NB4 (cell line): Measurements from ENCODE around the gene BRSK1.

Experiments
- DNase-seq: peaks from one replicate; pipeline ENCODE4 v3.0.0; 2010; ENCODE audit warnings: low read depth
- H3K4me3 ChIP-seq: one replicate; pipeline ENCODE4 v1.5.1; 2011; ENCODE audit warnings: mild to moderate bottlenecking, low read depth, low read length, moderate library complexity
- CTCF ChIP-seq: IDR thresholded peaks from one replicate; pipeline ENCODE4 v1.5.1; 2012; ENCODE audit warnings: low read depth, low read length
- MAX ChIP-seq: IDR thresholded peaks from 2 replicates; pipeline ENCODE4 v1.6.1; 2011; ENCODE audit warnings: low read depth, low read length
- MYC ChIP-seq: IDR thresholded peaks from 2 replicates; pipeline ENCODE4 v1.6.1; 2011; ENCODE audit warnings: low read depth, low read length
- POLR2A ChIP-seq: IDR thresholded peaks from 2 replicates; pipeline ENCODE4 v1.6.1; 2011; ENCODE audit warnings: mild to moderate bottlenecking; ENCODE audit not compliant: insufficient read length; ENCODE audit errors: extremely low read depth

Gene BRSK1

GRCh38 chr19:55266404-55266803, 17.4 kb upstream of the BRSK1 start:
- no peak for DNase-seq
- no peak for TF ChIP-seq CTCF
- no peak for TF ChIP-seq MYC
- TF ChIP-seq MAX = no peak
- no peak for TF ChIP-seq POLR2A
- no peak overlapping the region for H3K4me3 ChIP-seq

- H3K4me3 ChIP-seq = no peak overlapping the region
- TF ChIP-seq CTCF (no peak), POLR2A (no peak), MYC (no peak), MAX (no peak)
- no peak for DNase-seq
These were observed 17.0 kb upstream of the BRSK1 start for GRCh38 chr19:55266840-55267239.

DNA sequence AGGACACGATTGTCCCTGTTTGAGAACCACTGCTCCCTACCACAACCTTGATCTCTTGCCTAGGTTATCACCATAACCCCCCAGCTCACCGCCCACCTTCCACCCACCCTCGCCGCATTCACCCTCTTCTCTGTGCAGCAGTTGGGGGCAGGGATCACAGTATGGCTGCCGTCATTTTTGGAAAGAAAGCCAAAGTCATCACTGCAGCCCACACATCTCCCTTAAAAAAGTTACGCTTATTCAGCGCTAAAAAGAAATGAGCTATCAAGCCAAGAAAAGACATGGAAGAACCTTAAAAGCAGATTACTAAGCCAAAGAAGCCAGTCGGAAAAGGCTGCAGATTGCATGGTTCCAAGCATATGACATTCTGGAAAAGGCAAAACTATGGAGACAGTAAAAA, 14.5 kb upstream of the BRSK1 start:
- TF ChIP-seq MAX = no peak
- no peak for TF ChIP-seq MYC
- no peak for TF ChIP-seq POLR2A
- TF ChIP-seq CTCF = no peak
- no peak overlapping the region for H3K4me3 ChIP-seq
- no peak for DNase-seq

GRCh38 chr19:55270172-55270942, 13.4 kb upstream of the BRSK1 start:
- H3K4me3 ChIP-seq = no peak overlapping the region
- no peak for TF ChIP-seq POLR2A
- no peak for TF ChIP-seq MYC
- TF ChIP-seq CTCF = no peak
- no peak for TF ChIP-seq MAX
- no peak for DNase-seq

GRCh38 chr19:55272142-55272541, 11.7 kb upstream of the BRSK1 start:
- H3K4me3 ChIP-seq = no peak overlapping the region
- no peak for DNase-seq
- TF ChIP-seq MYC = no peak
- no peak for TF ChIP-seq CTCF
- TF ChIP-seq MAX = no peak
- no peak for TF ChIP-seq POLR2A
